Cardiac fibroblast (primary cell): ENCODE data around the gene PDLIM1.

Source experiments
- DNase-seq, 2 donors: peaks; one replicate each; pipeline versions ENCODE4 v3.0.0 to v3.0.0-alpha.2; 2010; ENCODE audit warnings: low read depth in 2 of 2
- H3K4me3 ChIP-seq, 2 donors: replicated peaks in 1 of 2; 1 replicate in 1 of 2; 2 replicates in 1 of 2; pipeline ENCODE4 v1.5.1; 2011; ENCODE audit warnings: low read depth in 2 of 2, low read length in 2 of 2, mild to moderate bottlenecking in 2 of 2, moderate library complexity in 1 of 2
- CTCF ChIP-seq: IDR thresholded peaks from one replicate; pipeline ENCODE4 v1.5.1; 2011; ENCODE audit warnings: low read depth, mild to moderate bottlenecking, low read length, inconsistent platforms

PDLIM1 gene

GRCh38 chr10:95260909-95261552, 29.8 kb downstream of the PDLIM1 start:
- DNase-seq = peak; percentile 32 to 81
- no peak overlapping the region for H3K4me3 ChIP-seq
- no peak for TF ChIP-seq CTCF

- peak; percentile 86 to 97 for DNase-seq
- no peak for TF ChIP-seq CTCF
- H3K4me3 ChIP-seq = no peak overlapping the region
Measured at GRCh38 chr10:95260397-95260881, 30.4 kb downstream of the PDLIM1 start.

GRCh38 chr10:95257849-95258248, 33.0 kb downstream of the PDLIM1 start:
- DNase-seq = no peak
- H3K4me3 ChIP-seq = no peak overlapping the region
- no peak for TF ChIP-seq CTCF

DNA sequence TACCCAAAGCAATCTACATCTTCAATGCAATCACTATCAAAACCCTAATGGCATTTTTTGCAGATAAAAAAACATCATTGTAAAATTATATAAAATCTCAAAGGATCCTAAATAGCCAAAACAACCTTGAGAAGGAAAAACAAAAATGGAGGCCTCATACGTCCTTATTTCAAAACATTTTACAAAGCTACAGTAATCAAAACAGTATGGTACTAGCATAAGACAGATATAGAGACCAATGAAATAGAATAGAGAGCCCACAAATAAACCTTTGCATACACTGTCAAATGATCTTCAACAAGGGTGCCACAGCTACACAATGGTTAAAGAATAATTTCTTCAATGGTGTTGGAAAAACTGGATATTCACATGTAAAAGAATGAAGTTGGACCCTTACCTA, 34.5 kb downstream of the PDLIM1 start:
- DNase-seq = no peak
- TF ChIP-seq CTCF = no peak
- no peak overlapping the region for H3K4me3 ChIP-seq

- DNase-seq = no peak
- TF ChIP-seq CTCF = no peak
- H3K4me3 ChIP-seq = no peak overlapping the region
Measured at GRCh38 chr10:95254629-95255028, 36.2 kb downstream of the PDLIM1 start.

DNA sequence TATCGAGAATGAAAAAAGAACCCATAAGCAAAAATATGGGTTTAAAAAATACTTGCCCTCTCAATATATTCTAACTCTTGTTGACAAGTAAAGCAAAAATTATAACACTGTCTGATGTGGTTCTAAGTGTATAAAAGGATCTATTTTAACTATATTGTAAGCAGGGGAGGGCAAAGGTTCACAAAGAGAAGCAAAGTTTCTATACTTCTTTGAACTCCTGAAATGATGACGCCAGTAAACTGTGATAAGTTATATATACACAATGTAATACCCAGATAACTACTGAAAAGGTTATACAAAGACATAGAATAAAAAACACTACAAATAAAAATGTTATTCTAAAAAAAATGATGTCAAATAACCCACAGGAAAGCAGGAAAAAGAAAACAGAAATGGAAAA, 37.1 kb downstream of the PDLIM1 start:
- no peak for DNase-seq
- no peak for TF ChIP-seq CTCF
- H3K4me3 ChIP-seq = no peak overlapping the region

DNA sequence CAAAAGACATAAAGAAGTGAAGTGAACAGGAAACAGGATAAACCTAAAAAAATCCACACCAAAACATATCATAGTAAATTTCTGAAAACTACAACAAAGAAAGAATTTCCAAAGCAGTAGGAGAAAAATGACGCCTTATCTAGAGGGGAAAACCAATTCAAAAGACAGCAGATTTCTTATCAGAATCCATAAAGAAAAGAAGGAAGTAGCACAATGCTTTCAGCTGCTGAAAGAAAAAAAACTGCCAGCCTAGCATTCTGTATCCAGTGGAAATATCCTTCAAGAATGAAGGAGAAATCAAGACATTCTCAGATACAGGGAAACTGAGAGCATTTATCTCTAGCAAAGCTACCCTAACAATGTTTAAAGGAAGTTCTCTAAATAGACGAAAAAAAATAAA, 37.8 kb downstream of the PDLIM1 start:
- DNase-seq = no peak
- H3K4me3 ChIP-seq = no peak overlapping the region
- TF ChIP-seq CTCF = no peak
